Measurements from ENCODE around the gene PHF21B. TPM values are rescaled to one million over a fixed set of nuclear protein-coding genes. Genes with fewer than 3 reads are reported as not detected.

The PHF21B gene
- total RNA-seq, 1 experiment from 2014 or later = not detected

DNA sequence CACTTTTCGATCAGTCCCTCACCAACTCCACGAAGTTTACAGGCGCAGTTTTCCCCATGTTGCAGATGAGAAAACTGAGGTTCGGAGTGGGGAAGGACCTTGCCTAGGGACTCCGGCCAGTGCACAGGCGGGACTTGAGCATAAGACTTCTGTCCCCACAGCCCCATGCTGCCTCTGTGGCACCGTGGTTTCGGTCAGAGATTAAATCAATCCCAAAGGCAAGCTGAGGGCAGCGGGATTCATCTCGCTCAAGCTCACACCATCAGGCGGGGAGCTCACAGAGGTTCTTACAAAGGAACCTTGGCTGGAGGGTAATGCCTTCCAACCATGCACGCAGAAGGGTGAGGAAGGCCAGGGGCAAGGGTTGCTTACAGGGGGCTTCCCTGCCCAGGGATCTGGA, 115.5 kb downstream of the PHF21B start:
- Mint-ChIP-seq H3K4me1 (ENCODE audit: low read depth, unreplicated experiment) (no peaks in the 10 kb centered on the region), H3K4me3 (ENCODE audit: low read depth, unreplicated experiment) (no peak overlapping the region), H3K27ac (ENCODE audit: unreplicated experiment) (no peak overlapping the region), H3K36me3 (ENCODE audit: insufficient read depth, unreplicated experiment) (no peaks in the 10 kb centered on the region), H3K27me3 (ENCODE audit: unreplicated experiment) (peaks cover 79% of the 10 kb centered on the region), H3K9me3 (ENCODE audit: low read depth, unreplicated experiment) (no peaks in the 10 kb centered on the region)
- BruUV-seq (replicated peaks) = no TSS peak
- CTCF ChIA-PET = interaction anchor here (0.6 kb wide), 1 partner anchor 547 kb away, joined by 5 read pairs; no protein-coding TSS in a partner anchor
- intact Hi-C loops (cut with micrococcal nuclease; ENCODE audit: unreplicated experiment) = no loop called here
- DNase-seq = no peak
- TF ChIP-seq, protein P1, sequence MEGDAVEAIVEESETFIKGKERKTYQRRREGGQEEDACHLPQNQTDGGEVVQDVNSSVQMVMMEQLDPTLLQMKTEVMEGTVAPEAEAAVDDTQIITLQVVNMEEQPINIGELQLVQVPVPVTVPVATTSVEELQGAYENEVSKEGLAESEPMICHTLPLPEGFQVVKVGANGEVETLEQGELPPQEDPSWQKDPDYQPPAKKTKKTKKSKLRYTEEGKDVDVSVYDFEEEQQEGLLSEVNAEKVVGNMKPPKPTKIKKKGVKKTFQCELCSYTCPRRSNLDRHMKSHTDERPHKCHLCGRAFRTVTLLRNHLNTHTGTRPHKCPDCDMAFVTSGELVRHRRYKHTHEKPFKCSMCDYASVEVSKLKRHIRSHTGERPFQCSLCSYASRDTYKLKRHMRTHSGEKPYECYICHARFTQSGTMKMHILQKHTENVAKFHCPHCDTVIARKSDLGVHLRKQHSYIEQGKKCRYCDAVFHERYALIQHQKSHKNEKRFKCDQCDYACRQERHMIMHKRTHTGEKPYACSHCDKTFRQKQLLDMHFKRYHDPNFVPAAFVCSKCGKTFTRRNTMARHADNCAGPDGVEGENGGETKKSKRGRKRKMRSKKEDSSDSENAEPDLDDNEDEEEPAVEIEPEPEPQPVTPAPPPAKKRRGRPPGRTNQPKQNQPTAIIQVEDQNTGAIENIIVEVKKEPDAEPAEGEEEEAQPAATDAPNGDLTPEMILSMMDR (IDR thresholded peaks at IDR 0.05; ENCODE audit: unreplicated experiment) = no peak

DNA sequence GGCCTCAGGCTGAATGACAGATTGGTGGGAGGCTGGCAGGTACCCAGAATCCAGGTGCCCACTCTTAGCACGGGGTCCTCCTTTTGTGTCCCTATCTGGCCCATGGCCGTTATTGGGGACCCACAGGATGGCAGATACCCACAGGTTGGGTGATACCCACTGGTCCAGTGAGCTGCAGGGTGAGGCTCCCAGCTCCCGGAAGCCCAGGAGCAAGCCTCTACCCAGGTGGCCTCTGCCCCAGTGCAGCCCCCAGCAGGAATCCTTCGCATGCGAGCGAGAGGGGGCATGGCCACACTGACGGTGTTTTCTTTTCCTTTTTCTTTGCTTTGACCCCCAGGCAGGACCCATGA, 116.1 kb downstream of the PHF21B start:
- Mint-ChIP-seq H3K9me3 (ENCODE audit: low read depth, unreplicated experiment) (no peaks in the 10 kb centered on the region), H3K36me3 (ENCODE audit: insufficient read depth, unreplicated experiment) (no peaks in the 10 kb centered on the region), H3K27ac (ENCODE audit: unreplicated experiment) (no peak overlapping the region), H3K4me3 (ENCODE audit: low read depth, unreplicated experiment) (no peak overlapping the region), H3K27me3 (ENCODE audit: unreplicated experiment) (peaks cover 73% of the 10 kb centered on the region), H3K4me1 (ENCODE audit: low read depth, unreplicated experiment) (no peaks in the 10 kb centered on the region)
- TF ChIP-seq, protein P1 (IDR thresholded peaks at IDR 0.05; ENCODE audit: unreplicated experiment) = no peak
- no peak for DNase-seq
- CTCF ChIA-PET = interaction anchor here (0.6 kb wide), 2 partner anchors 9 to 548 kb away, joined by 3 to 5 read pairs; no protein-coding TSS in a partner anchor
- intact Hi-C loops (cut with micrococcal nuclease; ENCODE audit: unreplicated experiment) = no loop called here
- no TSS peak for BruUV-seq (replicated peaks)

- no peaks in the 10 kb centered on the region for H3K4me1 Mint-ChIP-seq (ENCODE audit: low read depth, unreplicated experiment)
- DNase-seq = no peak
- H3K27ac Mint-ChIP-seq (ENCODE audit: unreplicated experiment) = no peak overlapping the region
- TF ChIP-seq, protein P1 (IDR thresholded peaks at IDR 0.05; ENCODE audit: unreplicated experiment) = no peak
- BruUV-seq (replicated peaks) = no TSS peak
- CTCF ChIA-PET = interaction anchor here (0.6 to 0.7 kb wide), 2 partner anchors 8 to 208 kb away, joined by 3 read pairs; no protein-coding TSS in a partner anchor
- intact Hi-C loops (cut with micrococcal nuclease; ENCODE audit: unreplicated experiment) = no loop called here
- H3K36me3 Mint-ChIP-seq (ENCODE audit: insufficient read depth, unreplicated experiment) = no peaks in the 10 kb centered on the region
- H3K27me3 Mint-ChIP-seq (ENCODE audit: unreplicated experiment) = peaks cover 66% of the 10 kb centered on the region
- no peaks in the 10 kb centered on the region for H3K9me3 Mint-ChIP-seq (ENCODE audit: low read depth, unreplicated experiment)
- H3K4me3 Mint-ChIP-seq (ENCODE audit: low read depth, unreplicated experiment) = no peak overlapping the region
These were observed 116.7 kb downstream of the PHF21B start for GRCh38 chr22:44892803-44893730.

GRCh38 chr22:44892243-44892642, 117.6 kb downstream of the PHF21B start:
- BruUV-seq (replicated peaks) = no TSS peak
- Mint-ChIP-seq H3K36me3 (ENCODE audit: insufficient read depth, unreplicated experiment) (no peaks in the 10 kb centered on the region), H3K4me1 (ENCODE audit: low read depth, unreplicated experiment) (no peaks in the 10 kb centered on the region), H3K27ac (ENCODE audit: unreplicated experiment) (no peak overlapping the region), H3K4me3 (ENCODE audit: low read depth, unreplicated experiment) (no peak overlapping the region), H3K27me3 (ENCODE audit: unreplicated experiment) (peaks cover 65% of the 10 kb centered on the region), H3K9me3 (ENCODE audit: low read depth, unreplicated experiment) (no peaks in the 10 kb centered on the region)
- CTCF ChIA-PET = interaction anchor here (0.7 kb wide), 1 partner anchor 207 kb away, joined by 3 read pairs; no protein-coding TSS in a partner anchor
- intact Hi-C loops (cut with micrococcal nuclease; ENCODE audit: unreplicated experiment) = no loop called here
- TF ChIP-seq, protein P1 (IDR thresholded peaks at IDR 0.05; ENCODE audit: unreplicated experiment) = no peak
- DNase-seq = no peak

Data from Calu3 (cell line).